Measurements from ENCODE around the gene MIER1. TPM values are rescaled to one million over a fixed set of nuclear protein-coding genes. Genes with fewer than 3 reads are reported as not detected.
"Not testable (repeated sequence)": the region's sequence is repeated elsewhere in the genome, so short reads cannot be mapped to it uniquely, and the experiment has no call there.

Gene MIER1
- 10 to 100 TPM; 65.0 to 68.5 TPM for total RNA-seq
- polyA plus RNA-seq: 10 to 100 TPM; 30.1 to 37.3 (median 36.4) TPM
- total RNA-seq: 104 to 159 (median 120) reads per million in 6 experiments

GRCh38 chr1:66924756-66925557 lies at the start of gene MIER1, which contains the start of gene DNAI4:
Gene MIER1 (plus strand): TSS chr1:66924990. CDS start chr1:66925029, 39 bp downstream.
Gene DNAI4 (minus strand): TSS chr1:66924856. CDS start chr1:66924831, 25 bp downstream.
- Mint-ChIP-seq H3K4me1 (peaks cover 10 to 50% (median 46%) of the 10 kb centered on the region in 4 donors), H3K27ac (peak within 1 kb of the TSS; percentile 94 to 99 (median 97)), H3K4me3 (peak within 1 kb of the TSS; percentile 93 to 98 (median 96)), H3K36me3 (peaks cover 0 to 3% (median 0%) of the 10 kb centered on the region in 3 donors), H3K9me3 (peaks cover 0 to 1% (median 0%) of the 10 kb centered on the region in 9 donors), H3K27me3 (no peaks in the 10 kb centered on the region)
- ATAC-seq (peak; percentile 92 to 93), DNase-seq (peak; percentile 93 to 98 (median 97))
- POLR2A ChIA-PET: interaction anchor here (0.6 to 2.8 kb wide), 18 partner anchors 10 to 761 kb away, joined by 3 to 17 read pairs (median 3); partner anchors contain the start of genes SERBP1 and SLC35D1

- H3K27me3 Mint-ChIP-seq: no peaks in the 10 kb centered on the region
- no peak overlapping the region for H3K4me3 Mint-ChIP-seq
- H3K27ac Mint-ChIP-seq: no peak overlapping the region
- no peak for DNase-seq
- no peak for ATAC-seq
- no peaks in the 10 kb centered on the region for H3K4me1 Mint-ChIP-seq
- H3K36me3 Mint-ChIP-seq: peaks cover 0 to 16% (median 11%) of the 10 kb centered on the region in 3 donors
- POLR2A ChIA-PET: no interaction called here
- peaks cover 4 to 25% (median 15%) of the 10 kb centered on the region in 9 donors for H3K9me3 Mint-ChIP-seq
Measured at GRCh38 chr1:66876664-66877063, 48.1 kb upstream of the MIER1 start.

DNA sequence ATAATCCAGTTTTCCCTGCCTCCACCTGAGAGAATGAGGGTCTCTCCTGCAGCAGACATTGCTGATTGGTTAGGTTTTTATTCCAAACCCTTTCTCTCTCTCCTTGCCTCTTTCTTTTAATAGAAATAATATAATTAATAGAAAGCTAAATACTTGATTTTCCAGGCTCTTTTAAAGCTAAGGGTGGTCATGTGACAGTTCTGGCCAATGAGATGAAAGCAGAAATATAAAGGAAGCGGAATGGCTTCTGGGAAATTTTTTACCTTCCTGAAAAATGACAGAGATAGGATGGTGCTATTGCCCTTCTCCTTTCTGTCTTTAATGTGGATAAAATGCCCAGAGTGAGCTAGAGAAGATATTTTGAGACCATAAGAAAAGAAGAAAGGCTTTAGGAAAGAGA lies 35.8 kb upstream of the MIER1 start:
- POLR2A ChIA-PET: no interaction called here
- peaks cover 0 to 5% (median 0%) of the 10 kb centered on the region in 5 donors for H3K27me3 Mint-ChIP-seq
- no peak overlapping the region for H3K4me3 Mint-ChIP-seq
- no peak for DNase-seq
- H3K36me3 Mint-ChIP-seq: peaks cover 0 to 4% (median 0%) of the 10 kb centered on the region in 3 donors
- H3K9me3 Mint-ChIP-seq: no peaks in the 10 kb centered on the region
- ATAC-seq: no peak
- H3K4me1 Mint-ChIP-seq: no peaks in the 10 kb centered on the region
- no peak overlapping the region for H3K27ac Mint-ChIP-seq

GRCh38 chr1:66890621-66891020 lies 34.2 kb upstream of the MIER1 start:
- ATAC-seq: no peak
- H3K4me1 Mint-ChIP-seq: no peaks in the 10 kb centered on the region

GRCh38 chr1:66893712-66894111 lies 31.1 kb upstream of the MIER1 start:
- ATAC-seq (no peak), DNase-seq (no peak)
- POLR2A ChIA-PET: no interaction called here
- Mint-ChIP-seq H3K27me3 (peaks cover 0 to 5% (median 0%) of the 10 kb centered on the region in 5 donors), H3K4me3 (no peak overlapping the region), H3K27ac (no peak overlapping the region), H3K9me3 (peaks cover 0 to 1% (median 0%) of the 10 kb centered on the region in 9 donors), H3K4me1 (no peaks in the 10 kb centered on the region), H3K36me3 (peaks cover 0 to 1% (median 0%) of the 10 kb centered on the region in 3 donors)

More at GRCh38 chr1:66890621-66891020, 34.2 kb upstream of the MIER1 start:
- POLR2A ChIA-PET: no interaction called here
- DNase-seq: no peak
- Mint-ChIP-seq H3K9me3 (peaks cover 0 to 1% (median 0%) of the 10 kb centered on the region in 9 donors), H3K27ac (peak overlapping the region in 2 of 10 donors; percentile 30 to 79), H3K36me3 (peaks cover 0 to 4% (median 0%) of the 10 kb centered on the region in 3 donors), H3K27me3 (peaks cover 0 to 5% (median 0%) of the 10 kb centered on the region in 5 donors), H3K4me3 (no peak overlapping the region)

- not testable (repeated sequence) for H3K36me3 Mint-ChIP-seq, H3K4me1 Mint-ChIP-seq, DNase-seq, H3K4me3 Mint-ChIP-seq, H3K9me3 Mint-ChIP-seq, H3K27me3 Mint-ChIP-seq, H3K27ac Mint-ChIP-seq, ATAC-seq
- POLR2A ChIA-PET: interaction anchor here (0.6 to 1.3 kb wide), 4 partner anchors 8 to 16 kb away, joined by 3 to 8 read pairs (median 4); partner anchors contain the start of genes DNAI4 and MIER1
Measured at GRCh38 chr1:66915203-66915602, 9.6 kb upstream of the MIER1 start.

DNA sequence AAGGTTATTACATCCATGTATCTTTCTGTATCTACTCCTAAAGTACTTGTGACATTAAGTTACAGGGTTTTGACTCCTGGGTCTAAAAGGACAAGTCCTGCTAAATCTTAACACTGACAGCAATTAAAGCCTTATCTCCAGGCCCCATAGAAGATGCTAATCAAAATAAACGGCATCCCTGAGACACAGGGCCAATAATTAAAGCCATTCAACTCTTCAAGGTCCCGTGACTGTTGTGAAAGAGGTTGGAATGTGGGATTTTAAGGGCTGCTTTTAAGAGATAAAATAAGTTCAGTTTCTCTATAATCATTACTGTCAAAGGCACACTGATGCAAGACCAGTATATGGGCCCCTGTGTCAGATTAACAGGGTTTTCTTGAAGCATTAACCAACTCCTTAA lies 8.5 kb upstream of the MIER1 start:
- H3K27me3 Mint-ChIP-seq: no peaks in the 10 kb centered on the region
- H3K27ac Mint-ChIP-seq: no peak overlapping the region
- POLR2A ChIA-PET: no interaction called here
- H3K36me3 Mint-ChIP-seq: peaks cover 8 to 10% (median 8%) of the 10 kb centered on the region in 3 donors
- H3K4me1 Mint-ChIP-seq: no peaks in the 10 kb centered on the region
- H3K4me3 Mint-ChIP-seq: no peak overlapping the region
- ATAC-seq (no peak), DNase-seq (no peak)
- H3K9me3 Mint-ChIP-seq: peaks cover 0 to 7% (median 3%) of the 10 kb centered on the region in 9 donors

- no peak for DNase-seq
- ATAC-seq: no peak
- no peak overlapping the region for H3K4me3 Mint-ChIP-seq
- no peaks in the 10 kb centered on the region for H3K27me3 Mint-ChIP-seq
- peaks cover 8 to 10% (median 8%) of the 10 kb centered on the region in 3 donors for H3K36me3 Mint-ChIP-seq
- POLR2A ChIA-PET: no interaction called here
- H3K9me3 Mint-ChIP-seq: peaks cover 0 to 7% (median 3%) of the 10 kb centered on the region in 9 donors
- H3K27ac Mint-ChIP-seq: no peak overlapping the region
- H3K4me1 Mint-ChIP-seq: peaks cover 0 to 6% (median 3%) of the 10 kb centered on the region in 4 donors
Measured at GRCh38 chr1:66917476-66917875, 7.3 kb upstream of the MIER1 start.

- Mint-ChIP-seq H3K27me3 (no peaks in the 10 kb centered on the region), H3K4me1 (peaks cover 6 to 16% (median 12%) of the 10 kb centered on the region in 4 donors), H3K4me3 (no peak overlapping the region), H3K27ac (no peak overlapping the region), H3K9me3 (peaks cover 0 to 7% (median 3%) of the 10 kb centered on the region in 9 donors), H3K36me3 (peaks cover 8 to 10% (median 8%) of the 10 kb centered on the region in 3 donors)
- no peak for DNase-seq
- no peak for ATAC-seq
- POLR2A ChIA-PET: no interaction called here
Measured at GRCh38 chr1:66919063-66919462, 5.7 kb upstream of the MIER1 start.

GRCh38 chr1:66919828-66920227 lies 5.0 kb upstream of the MIER1 start:
- Mint-ChIP-seq H3K27ac (no peak overlapping the region), H3K4me3 (no peak overlapping the region), H3K36me3 (peaks cover 8 to 10% (median 8%) of the 10 kb centered on the region in 3 donors), H3K9me3 (peaks cover 0 to 7% (median 3%) of the 10 kb centered on the region in 9 donors), H3K27me3 (no peaks in the 10 kb centered on the region), H3K4me1 (peaks cover 6 to 16% (median 15%) of the 10 kb centered on the region in 4 donors)
- ATAC-seq: no peak
- DNase-seq: no peak
- POLR2A ChIA-PET: interaction anchor here (0.6 to 1.3 kb wide), 2 partner anchors 10 to 49 kb away, joined by 3 read pairs; no protein-coding TSS in a partner anchor

- DNase-seq: no peak
- H3K36me3 Mint-ChIP-seq: peaks cover 8 to 10% (median 8%) of the 10 kb centered on the region in 3 donors
Measured at GRCh38 chr1:66920543-66920942, 4.2 kb upstream of the MIER1 start.

GRCh38 chr1:66925558-66925910 lies 744 bp downstream of the MIER1 start:
- Mint-ChIP-seq H3K27me3 (no peaks in the 10 kb centered on the region), H3K27ac (peak overlapping the region; percentile 94 to 99 (median 97)), H3K36me3 (no peaks in the 10 kb centered on the region), H3K4me3 (peak overlapping the region; percentile 93 to 98 (median 96)), H3K4me1 (peaks cover 10 to 50% (median 46%) of the 10 kb centered on the region in 4 donors), H3K9me3 (no peaks in the 10 kb centered on the region)
- ATAC-seq (no peak), DNase-seq (no peak)
- POLR2A ChIA-PET: interaction anchor here (0.9 to 2.8 kb wide), 10 partner anchors 9 to 760 kb away, joined by 3 to 17 read pairs (median 4); partner anchors contain the start of gene SERBP1

More at GRCh38 chr1:66920543-66920942, 4.2 kb upstream of the MIER1 start:
- no peak for ATAC-seq
- Mint-ChIP-seq H3K27ac (no peak overlapping the region), H3K9me3 (peaks cover 0 to 7% (median 3%) of the 10 kb centered on the region in 9 donors), H3K4me3 (no peak overlapping the region), H3K4me1 (peaks cover 6 to 18% (median 18%) of the 10 kb centered on the region in 4 donors), H3K27me3 (no peaks in the 10 kb centered on the region)
- POLR2A ChIA-PET: interaction anchor here (1.3 kb wide), 1 partner anchor 9 kb away, joined by 3 read pairs; no protein-coding TSS in a partner anchor

Measured in naive thymus-derived CD8-positive, alpha-beta T cell (primary cell).